Stimulated activated CD4-positive, alpha-beta T cell treated with anti-CD3 and anti-CD28 coated beads, Interleukin-4, amount 100 ng/mL, for 4 hours (primary cell): ENCODE data around the gene POLR3K.

Source experiments
- DNase-seq, 2 experiments: peaks; one replicate each; pipeline ENCODE4 v3.0.0-alpha.2; 2020

POLR3K gene

DNA sequence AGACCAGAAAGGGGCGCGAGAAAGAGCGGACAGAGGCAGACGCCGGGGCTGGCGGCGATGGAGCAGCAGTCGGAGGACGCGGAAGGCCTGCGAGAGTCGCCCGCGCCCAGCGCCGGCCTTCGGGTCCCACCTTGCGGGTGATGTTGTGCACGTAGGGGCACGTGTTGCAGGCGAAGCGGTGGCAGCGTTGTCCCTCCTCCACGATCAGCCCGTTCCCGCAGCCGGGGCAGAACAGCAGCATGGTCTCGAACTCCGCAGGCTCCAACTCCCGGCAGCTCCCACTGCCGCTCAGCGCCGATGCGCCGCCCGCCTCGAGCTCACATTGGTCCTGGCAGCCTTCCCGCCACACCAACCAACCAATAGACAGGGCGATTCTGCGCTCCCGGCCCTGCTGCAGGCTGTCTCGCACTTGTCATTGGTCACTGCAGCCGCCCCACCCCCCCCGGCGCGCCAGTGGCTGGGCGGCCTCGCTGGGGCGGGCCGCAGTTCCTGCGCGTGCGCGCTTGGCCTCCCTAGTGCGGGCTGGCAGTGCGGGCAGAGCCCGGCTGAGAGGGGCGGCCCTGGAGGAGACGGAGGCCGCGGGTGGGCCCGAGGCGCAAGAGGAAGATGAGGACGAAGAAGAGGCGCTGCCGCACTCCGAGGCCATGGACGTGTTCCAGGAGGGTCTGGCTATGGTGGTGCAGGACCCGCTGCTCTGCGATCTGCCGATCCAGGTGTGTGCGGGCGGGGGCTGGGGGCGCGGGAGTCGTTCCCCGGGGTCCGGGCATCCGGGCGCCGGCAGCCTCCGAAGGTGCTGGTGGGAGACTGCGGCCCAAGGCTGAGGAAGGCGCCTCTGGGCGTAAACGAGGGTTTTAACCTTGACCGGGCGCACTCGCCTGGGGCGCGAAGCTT is at the start of gene POLR3K, which contains the start of gene SNRNP25:
POLR3K (minus strand) TSS at position 263 of the 891 bp plus-strand sequence; CDS start at position 241, 22 bp downstream.
SNRNP25 (plus strand) TSS at position 483 of the 891 bp plus-strand sequence; CDS start at position 672, 189 bp downstream.
- peak; percentile 98 for DNase-seq

DNA sequence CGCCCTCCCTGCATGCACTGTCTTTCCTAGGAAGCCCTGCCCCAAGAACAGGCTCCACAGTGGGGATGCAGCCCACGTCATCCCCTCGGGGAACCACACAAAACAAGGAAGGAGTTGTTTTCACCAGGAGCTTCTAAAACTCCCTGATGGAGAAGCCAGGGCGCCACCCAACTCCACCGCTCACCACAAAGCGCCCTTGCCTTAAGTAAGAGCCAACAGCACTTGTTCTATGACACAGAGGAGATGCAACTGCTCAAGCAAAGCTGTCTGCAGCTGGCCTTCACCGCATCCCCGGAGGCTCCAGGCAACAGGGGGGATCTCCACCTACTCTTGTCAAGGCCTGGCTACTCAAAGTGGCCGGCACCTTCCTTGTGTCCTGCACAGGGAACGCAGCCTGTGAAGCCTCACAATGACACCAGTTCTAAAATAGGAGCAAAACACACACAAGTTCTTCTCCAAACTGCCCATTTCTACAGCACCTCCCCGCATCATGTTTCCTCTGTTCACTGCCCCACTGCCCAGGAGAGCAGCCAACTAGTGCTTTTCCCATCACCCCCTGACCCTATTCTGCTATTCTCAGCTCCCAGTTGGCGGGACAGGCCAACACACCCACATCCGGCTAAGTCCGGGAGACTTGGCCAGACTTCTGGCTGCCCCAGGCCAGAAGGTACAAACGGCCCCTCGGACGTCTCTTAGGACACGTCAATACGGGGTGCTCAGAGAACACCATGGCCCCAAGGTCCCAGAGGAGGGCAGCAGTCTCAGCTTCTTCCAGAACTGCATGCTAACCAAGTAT is 48.9 kb upstream of the POLR3K start:
- no peak for DNase-seq

DNA sequence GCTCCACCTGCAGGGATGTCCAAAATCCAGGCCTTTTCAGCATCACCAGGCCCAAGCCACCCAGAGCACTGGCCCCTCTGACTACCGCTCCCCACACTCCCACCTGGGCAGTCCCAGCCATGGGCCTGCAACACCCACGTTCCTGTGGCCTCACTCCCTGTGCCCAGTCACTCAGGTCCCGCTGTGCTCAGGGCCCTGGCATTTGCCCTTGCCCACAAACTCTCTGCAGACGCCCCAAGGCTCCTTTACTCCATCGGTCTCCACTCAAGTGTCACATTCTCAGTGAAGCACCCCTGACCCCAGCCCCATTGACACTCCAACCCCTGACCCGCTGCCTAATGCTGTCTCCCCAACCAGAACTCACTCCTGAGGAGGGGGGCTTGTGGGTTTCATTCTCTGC is 48.2 kb upstream of the POLR3K start:
- DNase-seq = no peak

DNA sequence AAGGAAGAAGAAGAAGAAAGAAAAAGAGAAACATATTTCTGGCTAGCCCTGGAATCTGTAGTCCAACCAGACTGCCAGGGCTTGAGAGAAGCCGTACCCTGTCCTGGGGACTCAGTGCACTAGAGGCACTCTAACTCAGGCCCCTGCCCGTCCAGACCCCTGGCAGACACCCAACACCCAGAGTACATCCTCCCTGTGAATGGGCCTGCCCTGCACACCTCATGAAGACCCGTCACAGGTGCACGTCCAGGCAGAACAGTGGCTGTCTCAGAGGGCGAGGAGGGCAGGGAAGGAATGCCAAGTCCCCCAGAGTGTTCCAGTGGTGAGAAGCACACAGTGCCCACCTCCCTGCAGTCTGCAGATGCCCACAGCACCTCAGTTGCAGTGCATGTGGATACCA is 47.6 kb upstream of the POLR3K start:
- no peak for DNase-seq

DNA sequence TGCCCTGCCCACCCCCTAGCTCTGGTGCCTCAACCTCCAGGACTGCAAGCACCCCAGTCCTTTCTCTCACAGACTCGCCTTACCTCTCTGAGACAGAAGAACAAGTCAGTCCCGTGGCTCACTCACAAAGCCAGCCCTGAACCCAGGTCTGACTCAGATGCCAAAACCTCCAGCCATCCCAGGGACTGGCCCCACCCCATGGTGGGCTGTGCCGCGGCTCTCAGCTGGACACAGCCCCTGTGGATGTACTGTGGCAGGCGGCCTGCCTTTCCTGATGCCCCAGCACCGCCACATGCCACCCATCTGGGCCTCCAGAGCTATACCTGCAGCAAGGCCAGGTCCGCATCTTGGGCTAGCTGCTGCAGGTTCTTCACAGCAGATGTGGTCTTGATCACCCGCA is 44.4 kb upstream of the POLR3K start:
- no peak for DNase-seq

DNA sequence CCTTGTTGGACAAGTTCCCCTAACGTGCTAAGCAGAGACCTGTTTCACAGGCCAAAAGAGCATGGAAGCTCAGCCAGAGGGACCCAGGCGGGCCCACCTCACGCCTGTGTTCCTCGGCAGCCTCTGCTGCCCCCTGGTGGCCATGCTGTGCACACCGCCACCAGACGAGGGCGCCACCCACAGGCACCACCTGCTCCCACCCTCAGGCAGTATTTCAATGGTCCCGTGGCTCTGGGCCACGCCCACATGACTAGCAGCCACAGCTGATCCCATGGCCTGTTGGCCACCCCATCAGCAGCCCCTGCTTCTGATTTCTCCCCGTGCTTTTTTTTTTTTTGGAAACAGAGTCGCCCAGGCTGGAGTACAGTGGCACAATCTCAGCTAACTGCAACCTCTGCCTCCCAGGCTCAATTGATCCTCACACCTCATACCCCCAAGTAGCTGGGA is 43.5 kb upstream of the POLR3K start:
- peak; percentile 82 to 84 for DNase-seq

DNA sequence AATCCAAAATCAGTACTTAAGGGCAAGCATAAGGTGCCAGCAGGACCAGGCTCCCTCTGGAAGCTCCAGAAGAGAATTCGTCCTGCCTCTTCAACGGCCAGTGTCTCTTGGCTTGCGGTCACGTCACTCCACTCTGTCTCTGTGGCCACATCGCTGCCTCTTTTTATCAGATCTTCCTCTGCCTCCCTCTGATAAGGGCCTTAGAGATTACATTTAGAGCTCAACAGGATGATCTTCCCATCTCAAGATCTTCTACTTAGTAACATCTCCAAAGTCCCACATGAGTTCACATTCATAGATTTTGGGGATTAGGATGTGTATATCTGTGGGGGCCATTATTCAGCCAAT is 41.5 kb upstream of the POLR3K start:
- no peak for DNase-seq

DNA sequence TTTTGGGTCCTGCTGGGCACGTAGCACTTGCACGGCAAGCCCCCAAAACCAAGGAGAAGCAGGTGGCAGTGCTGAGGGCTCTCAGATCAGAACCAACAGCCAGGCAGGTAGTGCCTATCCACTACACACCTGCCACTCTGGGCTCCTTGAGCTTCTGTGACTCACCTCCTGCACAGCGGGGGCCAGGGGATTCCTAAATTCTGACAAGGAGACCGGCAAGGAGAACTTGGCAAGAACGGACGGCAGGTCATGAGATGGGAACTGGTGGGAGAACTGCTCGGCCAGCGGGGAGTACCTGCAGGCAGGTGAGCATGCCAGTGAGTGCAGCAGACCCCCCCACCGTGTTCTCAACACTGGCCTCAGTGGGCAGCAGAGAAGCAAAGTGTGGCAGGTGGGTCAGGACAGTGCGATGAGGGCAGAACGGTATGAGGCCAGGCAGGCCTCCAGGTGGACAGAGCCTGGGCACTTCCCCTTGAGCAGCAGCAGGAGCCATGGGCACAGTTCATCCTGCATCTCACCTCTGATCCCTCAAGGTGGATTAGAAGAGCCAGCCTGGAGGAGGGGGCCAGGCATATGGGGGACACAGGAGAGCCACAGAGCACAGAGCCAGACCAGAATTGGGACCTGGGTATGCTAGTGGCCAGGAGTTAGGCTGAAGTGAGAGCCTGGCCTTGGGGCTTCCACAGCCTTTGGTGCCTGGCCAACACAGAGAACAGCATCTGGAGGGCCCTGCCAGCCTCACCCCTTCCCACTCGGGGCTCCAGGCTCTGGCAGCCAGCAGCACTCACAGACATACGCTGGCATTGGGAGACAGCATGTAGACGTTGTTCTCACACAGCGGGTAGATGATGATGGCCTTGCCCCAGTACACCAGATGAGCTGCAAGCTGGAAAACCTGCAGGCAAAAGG is 39.3 kb upstream of the POLR3K start:
- DNase-seq = no peak

DNA sequence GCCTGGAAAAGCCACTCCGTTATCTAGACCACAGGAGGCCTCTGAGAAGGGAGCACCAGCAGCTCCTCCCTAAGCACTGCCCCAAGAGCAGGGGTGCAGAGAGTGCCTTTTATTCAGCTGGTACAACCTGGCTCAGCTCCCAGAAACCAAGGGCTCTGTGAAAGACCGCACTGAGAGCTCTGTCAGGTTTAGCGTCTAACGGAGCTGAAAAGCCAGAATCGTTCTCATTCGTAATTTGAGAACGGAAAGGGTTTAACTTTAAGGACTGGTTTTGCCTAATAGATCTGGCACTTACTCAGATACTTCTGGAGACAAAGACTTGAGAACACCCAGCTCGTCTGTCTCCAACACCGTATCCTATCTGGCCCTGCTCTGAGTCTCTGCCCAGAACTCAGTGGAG is 38.1 kb upstream of the POLR3K start:
- DNase-seq = no peak

DNA sequence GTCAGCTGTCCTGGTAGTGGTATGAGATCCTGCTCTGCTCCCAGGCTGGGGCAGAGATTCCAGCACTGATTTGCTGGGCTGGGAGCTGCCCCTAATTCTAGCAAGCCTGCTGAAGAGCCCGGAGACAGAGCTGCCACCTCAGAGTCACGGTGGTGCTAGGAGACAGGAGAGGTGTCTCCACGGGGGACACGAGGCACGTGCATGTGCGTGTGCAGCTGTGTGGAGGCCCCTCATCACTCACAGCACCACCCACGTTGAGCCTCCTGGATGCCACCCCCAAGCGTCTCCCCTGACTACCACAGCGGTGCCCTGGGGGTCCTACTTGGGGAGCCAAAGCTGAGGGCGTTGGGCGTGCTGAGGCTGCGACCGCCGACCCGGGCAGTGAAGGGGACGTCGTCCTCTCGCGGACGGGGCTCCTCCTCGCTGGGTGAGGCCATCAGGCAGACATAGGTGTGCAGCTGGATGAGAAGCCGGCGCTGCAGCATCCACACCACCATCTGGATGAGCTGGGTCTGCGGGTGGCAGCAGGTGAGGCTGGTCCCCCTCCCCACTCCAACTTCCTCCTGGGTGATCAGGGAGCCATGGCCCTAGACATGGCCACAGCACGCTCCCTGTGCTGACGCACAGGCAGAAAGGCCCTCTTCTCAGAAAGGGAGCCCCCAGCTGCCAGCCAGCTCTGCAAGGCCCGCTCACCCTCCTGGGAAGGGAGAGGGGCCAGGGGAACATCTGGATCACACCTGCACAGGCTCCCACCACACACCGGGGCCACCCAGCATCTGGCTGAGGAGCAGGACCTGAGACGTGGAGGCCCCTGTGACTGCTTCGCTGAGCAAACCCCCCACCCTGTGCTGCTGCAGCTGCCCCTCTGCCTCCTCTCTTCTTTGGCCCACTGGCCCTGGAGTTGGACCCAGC is 36.2 kb upstream of the POLR3K start:
- DNase-seq = no peak

DNA sequence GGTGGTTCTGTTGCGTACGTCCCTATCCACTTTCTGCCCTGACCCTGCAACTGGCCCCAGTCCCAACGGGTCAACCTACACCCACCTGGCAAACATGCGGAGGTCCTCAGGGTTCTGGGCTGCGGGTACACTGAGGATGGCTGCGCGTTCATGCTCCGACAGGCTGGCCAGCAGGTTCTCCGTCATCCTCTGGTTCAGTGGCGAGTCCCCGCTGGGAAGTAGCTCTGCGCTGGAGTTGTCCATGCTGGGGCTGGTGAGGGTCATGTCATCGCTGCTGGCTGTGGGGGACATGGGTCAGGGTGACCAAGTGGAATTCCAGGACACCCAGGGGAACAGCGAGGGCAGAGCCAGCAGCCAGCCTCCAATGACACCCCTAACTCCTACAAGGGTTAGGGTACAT is 35.2 kb upstream of the POLR3K start:
- DNase-seq = no peak

DNA sequence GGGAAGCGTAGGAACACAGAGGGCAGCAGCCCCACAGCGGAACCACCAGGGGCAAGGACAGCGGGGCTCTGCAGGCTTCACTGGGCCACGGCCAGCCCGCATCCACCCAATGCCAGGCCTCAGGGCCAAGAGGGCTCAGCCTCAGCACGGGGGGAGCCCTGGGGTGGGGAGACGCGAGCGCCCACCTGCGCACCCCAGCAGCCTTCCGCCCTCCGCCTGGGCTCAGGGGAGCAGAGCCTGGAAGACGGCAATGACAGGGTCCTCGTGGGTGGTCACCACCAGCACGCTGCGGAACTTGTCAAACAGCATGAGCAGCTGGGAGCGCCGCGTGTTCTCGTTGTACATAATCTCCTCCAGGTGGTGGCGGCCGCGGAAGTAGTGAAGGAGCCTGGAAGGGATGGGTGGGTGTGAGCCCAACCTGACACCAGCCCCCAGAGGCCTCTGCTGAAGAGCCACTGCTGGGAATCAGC is 33.1 kb upstream of the POLR3K start:
- no peak for DNase-seq

DNA sequence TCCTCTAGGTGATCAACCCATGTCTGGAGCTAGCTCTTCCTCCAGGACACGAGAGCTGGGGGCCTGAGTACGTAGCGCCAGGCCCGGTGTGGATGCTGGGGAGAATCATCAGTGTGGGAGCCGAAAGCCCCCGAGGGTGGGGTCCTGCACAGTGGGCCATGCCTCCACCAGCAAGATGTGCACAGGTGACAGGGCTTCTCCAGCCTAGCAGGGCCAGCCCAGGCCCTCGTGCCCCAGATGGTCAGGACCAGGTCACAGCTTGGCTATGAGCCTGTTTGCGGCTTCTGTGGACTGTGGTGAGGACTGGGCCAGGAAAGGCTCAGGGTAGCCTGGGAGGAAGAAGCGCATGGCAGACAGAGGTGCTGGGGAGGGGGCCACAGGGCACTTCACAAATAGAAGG is 32.5 kb upstream of the POLR3K start:
- DNase-seq = no peak

DNA sequence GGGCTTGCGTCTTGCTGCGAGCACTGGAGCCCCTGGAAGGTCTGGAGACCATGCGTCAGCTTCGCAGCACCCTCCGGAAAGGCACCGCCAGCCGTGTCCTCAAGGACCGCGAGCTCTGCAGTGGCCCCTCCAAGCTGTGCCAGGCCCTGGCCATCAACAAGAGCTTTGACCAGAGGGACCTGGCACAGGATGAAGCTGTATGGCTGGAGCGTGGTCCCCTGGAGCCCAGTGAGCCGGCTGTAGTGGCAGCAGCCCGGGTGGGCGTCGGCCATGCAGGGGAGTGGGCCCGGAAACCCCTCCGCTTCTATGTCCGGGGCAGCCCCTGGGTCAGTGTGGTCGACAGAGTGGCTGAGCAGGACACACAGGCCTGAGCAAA is 32.0 kb upstream of the POLR3K start:
- DNase-seq = no peak

DNA sequence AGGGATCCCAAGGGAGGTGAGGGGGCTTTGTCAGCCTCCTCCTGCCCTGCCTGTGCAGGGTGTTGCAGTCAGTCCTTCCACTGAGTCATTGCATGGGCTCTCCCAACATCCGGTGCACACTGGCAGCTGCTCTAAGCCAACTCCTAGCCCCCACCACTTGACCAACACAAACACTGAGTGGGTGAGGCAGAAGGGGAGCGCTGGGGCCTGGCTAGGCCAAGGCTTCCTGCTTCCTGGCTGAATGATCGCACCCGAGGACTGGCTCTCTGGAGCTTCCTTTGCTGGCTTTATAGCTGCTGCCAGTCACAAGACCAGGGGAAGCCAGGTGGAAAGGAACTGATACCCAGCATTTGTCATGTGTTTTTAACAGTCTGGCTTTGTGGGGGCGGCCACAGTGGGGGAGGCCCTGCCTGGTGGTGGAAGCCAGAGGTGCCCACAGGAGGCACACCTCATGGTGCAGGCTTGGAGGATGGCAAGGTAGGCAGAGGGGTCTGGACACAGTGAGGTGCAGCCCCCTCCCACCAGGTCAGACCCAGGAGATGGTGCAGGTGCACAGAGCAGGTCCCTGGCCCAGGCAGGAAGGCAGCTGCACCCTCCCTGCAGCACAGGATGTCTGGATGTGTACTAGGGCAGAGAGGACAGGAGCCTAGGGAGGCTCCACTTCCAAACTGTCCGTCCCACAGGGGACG is 31.5 kb upstream of the POLR3K start:
- peak; percentile 42 to 68 for DNase-seq

DNA sequence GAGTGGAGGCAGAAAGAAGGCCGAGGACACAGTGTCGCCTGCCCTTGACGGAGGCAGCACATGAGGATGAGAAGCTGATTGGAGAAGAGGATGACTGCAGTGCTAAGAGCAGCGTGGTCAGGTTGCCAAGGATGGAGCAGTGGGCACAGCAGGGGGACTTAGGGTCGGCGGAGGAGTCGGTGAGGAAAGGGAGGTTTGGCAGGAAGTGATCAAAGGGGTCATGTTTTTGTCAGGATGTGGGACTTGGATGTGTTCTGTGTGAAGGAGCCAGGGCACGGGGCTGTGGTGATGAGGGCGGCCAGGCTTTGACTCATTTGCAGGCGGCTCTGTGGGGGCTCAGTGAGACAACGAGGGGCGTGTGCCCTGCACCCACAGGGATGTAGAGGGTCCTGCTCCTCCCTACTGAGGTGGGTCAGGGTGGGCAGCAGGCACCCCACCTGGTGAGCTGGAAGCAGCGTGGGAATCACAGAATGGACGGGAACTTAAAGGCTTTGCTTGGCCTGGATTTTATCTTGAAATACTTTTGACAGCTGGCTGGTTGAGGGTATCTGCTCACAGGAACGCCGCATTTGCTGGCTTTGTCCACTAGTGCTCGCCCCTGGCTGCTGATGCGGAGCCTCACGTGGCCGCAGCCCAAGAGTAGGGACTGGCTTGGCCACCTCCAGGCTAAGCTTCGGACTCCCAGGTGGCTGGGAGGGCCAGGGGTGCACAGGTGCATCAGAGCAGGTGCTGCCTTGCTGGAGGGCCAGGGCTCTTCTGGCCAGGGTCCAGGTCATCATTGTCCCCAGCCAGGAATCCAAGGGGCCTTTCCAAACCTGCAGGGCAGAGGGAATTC is 30.6 kb upstream of the POLR3K start:
- DNase-seq = no peak

DNA sequence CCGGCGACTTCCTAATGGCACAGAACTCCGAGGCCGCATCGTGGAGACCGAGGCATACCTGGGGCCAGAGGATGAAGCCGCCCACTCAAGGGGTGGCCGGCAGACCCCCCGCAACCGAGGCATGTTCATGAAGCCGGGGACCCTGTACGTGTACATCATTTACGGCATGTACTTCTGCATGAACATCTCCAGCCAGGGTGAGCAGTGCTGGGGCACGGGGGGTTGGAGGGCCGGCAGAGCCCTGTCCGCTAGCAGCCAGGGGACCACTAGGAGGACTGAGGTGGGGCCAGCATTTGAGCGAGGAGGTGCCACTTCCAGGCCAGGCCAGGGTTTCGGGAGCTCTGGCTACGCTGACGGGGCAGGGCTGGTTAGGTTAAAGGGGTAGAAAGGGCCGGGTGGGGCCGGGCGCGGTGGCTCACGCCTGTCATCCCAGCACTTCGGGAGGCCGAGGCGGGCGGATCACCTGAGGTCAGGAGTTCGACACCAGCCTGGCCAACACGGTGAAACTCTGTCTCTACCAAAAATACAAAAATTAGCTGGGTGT is 29.7 kb upstream of the POLR3K start:
- DNase-seq = no peak

DNA sequence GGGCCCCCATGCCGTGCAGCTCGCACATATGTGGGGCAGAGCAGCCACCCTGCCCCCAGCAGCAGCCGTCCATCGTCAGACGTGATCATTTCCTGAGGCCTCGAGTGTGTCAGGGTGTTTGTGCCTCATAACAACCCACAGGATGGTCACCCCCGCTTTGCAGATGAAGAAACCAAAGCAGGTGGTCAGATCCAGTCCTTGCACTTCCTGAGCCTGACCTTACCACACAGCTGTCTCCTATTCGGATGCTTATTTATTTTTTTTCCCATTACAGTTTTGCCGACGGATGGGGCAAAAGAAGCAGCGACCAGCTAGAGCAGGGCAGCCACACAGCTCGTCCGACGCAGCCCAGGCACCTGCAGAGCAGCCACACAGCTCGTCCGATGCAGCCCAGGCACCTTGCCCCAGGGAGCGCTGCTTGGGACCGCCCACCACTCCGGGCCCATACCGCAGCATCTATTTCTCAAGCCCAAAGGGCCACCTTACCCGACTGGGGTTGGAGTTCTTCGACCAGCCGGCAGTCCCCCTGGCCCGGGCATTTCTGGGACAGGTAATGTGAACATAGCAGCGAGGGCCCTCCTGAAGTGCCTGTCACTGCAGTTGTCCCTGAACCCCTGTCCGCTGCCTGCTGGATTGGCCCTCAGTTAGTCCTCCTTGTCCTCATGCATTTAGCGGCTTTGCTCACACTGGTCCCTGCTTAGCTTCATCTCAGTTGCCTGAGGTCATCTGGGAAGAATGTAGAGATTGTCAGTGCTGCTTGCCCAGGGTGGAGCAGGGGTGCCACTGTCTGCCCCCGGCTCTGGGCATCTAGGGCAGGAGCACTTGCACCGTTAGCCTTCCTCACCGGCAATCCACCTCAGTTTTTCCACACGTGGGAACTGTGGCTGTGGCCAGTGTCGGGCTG is 26.0 kb upstream of the POLR3K start:
- DNase-seq = no peak
